ENCODE data around the gene NELL2. TPM values are rescaled to one million over a fixed set of nuclear protein-coding genes. Genes with fewer than 3 reads are reported as not detected.

The NELL2 gene
- polyA plus RNA-seq, 1 experiment = 0.43 TPM

- no peaks in the 10 kb centered on the region for H3K27me3 ChIP-seq (ENCODE audit: control insufficient read depth, insufficient read depth, low read length)
- ChIA-PET CTCF (no interaction called here), POLR2A (no interaction called here)
- TF ChIP-seq CTCF (IDR thresholded peaks at IDR 0.05; ENCODE audit: low read depth, low read length) = no peak
- no peak overlapping the region for H3K4me3 ChIP-seq (ENCODE audit: low read depth, low read length)
- no peak for DNase-seq (ENCODE audit: low read depth, low spot score)
- H3K27ac ChIP-seq (ENCODE audit: low read depth, low read length) = no peak overlapping the region
- peaks cover 6% of the 10 kb centered on the region; the same call in 1 of the 2 replicates for H3K9me3 ChIP-seq (ENCODE audit: control insufficient read depth, insufficient read depth, low read length)
These were observed 379.1 kb downstream of the NELL2 start for GRCh38 chr12:44497044-44497443.

- ChIA-PET CTCF (no interaction called here), POLR2A (no interaction called here)
- Histone ChIP-seq H3K27ac (ENCODE audit: low read depth, low read length) (no peak overlapping the region), H3K4me3 (ENCODE audit: low read depth, low read length) (no peak overlapping the region), H3K9me3 (ENCODE audit: control insufficient read depth, insufficient read depth, low read length) (no peaks in the 10 kb centered on the region), H3K27me3 (ENCODE audit: control insufficient read depth, insufficient read depth, low read length) (no peaks in the 10 kb centered on the region)
- no peak for TF ChIP-seq CTCF (IDR thresholded peaks at IDR 0.05; ENCODE audit: low read depth, low read length)
- DNase-seq (ENCODE audit: low read depth, low spot score) = no peak
These were observed 385.9 kb downstream of the NELL2 start for GRCh38 chr12:44490181-44490580.

GRCh38 chr12:44488180-44488579 is 387.9 kb downstream of the NELL2 start:
- Histone ChIP-seq H3K4me3 (ENCODE audit: low read depth, low read length) (no peak overlapping the region), H3K9me3 (ENCODE audit: control insufficient read depth, insufficient read depth, low read length) (no peaks in the 10 kb centered on the region), H3K27ac (ENCODE audit: low read depth, low read length) (no peak overlapping the region), H3K27me3 (ENCODE audit: control insufficient read depth, insufficient read depth, low read length) (no peaks in the 10 kb centered on the region)
- DNase-seq (ENCODE audit: low read depth, low spot score) = no peak
- ChIA-PET POLR2A (no interaction called here), CTCF (no interaction called here)
- no peak for TF ChIP-seq CTCF (IDR thresholded peaks at IDR 0.05; ENCODE audit: low read depth, low read length)

GRCh38 chr12:44484862-44485261 is 391.3 kb downstream of the NELL2 start:
- Histone ChIP-seq H3K4me3 (ENCODE audit: low read depth, low read length) (no peak overlapping the region), H3K27ac (ENCODE audit: low read depth, low read length) (no peak overlapping the region), H3K27me3 (ENCODE audit: control insufficient read depth, insufficient read depth, low read length) (no peaks in the 10 kb centered on the region), H3K9me3 (ENCODE audit: control insufficient read depth, insufficient read depth, low read length) (no peaks in the 10 kb centered on the region)
- no peak for TF ChIP-seq CTCF (IDR thresholded peaks at IDR 0.05; ENCODE audit: low read depth, low read length)
- ChIA-PET POLR2A (no interaction called here), CTCF (no interaction called here)
- DNase-seq (ENCODE audit: low read depth, low spot score) = no peak

GRCh38 chr12:44477331-44477980 is 398.7 kb downstream of the NELL2 start:
- ChIA-PET CTCF (no interaction called here), POLR2A (no interaction called here)
- Histone ChIP-seq H3K4me3 (ENCODE audit: low read depth, low read length) (no peak overlapping the region), H3K27me3 (ENCODE audit: control insufficient read depth, insufficient read depth, low read length) (no peaks in the 10 kb centered on the region), H3K9me3 (ENCODE audit: control insufficient read depth, insufficient read depth, low read length) (peaks cover 6% of the 10 kb centered on the region; the same call in 1 of the 2 replicates), H3K27ac (ENCODE audit: low read depth, low read length) (no peak overlapping the region)
- DNase-seq (ENCODE audit: low read depth, low spot score) = no peak
- TF ChIP-seq CTCF (IDR thresholded peaks at IDR 0.05; ENCODE audit: low read depth, low read length) = no peak
